ENCODE measurements around the gene IFRD2. TPM values are rescaled to one million over a fixed set of nuclear protein-coding genes. Genes with fewer than 3 reads are reported as not detected.

The IFRD2 gene
- total and polyA plus RNA-seq, 9 of the 15 experiments (the other 6 are each of a cell fraction or from before 2014, with no cell fraction given) = 30.5 to 115 (median 52.8) TPM

GRCh38 chr3:50326182-50326541 lies 33.9 kb upstream of the IFRD2 start:
- ATAC-seq = no peak
- intact Hi-C loops (cut with micrococcal nuclease) = no loop called here
- no TSS peak for BruUV-seq (replicated peaks)
- no peak for DNase-seq (ENCODE audit: extremely low read depth in 1 of 4, low spot score in 3 of 4)
- Histone ChIP-seq H2AFZ (ENCODE audit: low read depth, low read length) (no peak overlapping the region), H3K79me2 (ENCODE audit: control insufficient read depth, insufficient read depth, low read length) (peaks cover 14% of the 10 kb centered on the region), H3K4me1 (replicated peaks in 1 of 2; ENCODE audit: control insufficient read depth in 2 of 2, insufficient read depth in 2 of 2, low read length in 2 of 2) (peaks cover 16 to 40% of the 10 kb centered on the region in 2 experiments; a peak in 4 of 5 replicates), H4K20me1 (replicated peaks; ENCODE audit: control insufficient read depth, insufficient read depth, low read length) (0 out of 2 replicates have a peak, but pooled peaks cover 4% of the 10 kb centered on the region), H3K27me3 (ENCODE audit: control insufficient read depth in 2 of 2, insufficient read depth in 2 of 2, low read length in 2 of 2) (no peaks in the 10 kb centered on the region), H3K4me3 (no peak overlapping the region), H3K27ac (ENCODE audit: extremely low read depth, low read depth, low read length) (no peak overlapping the region), H3K9me1 (ENCODE audit: control insufficient read depth, insufficient read depth, low read length) (no peaks in the 10 kb centered on the region), H3K9me3 (replicated peaks; ENCODE audit: control insufficient read depth, insufficient read depth, low read depth, low read length) (no peaks in the 10 kb centered on the region), H3K36me3 (ENCODE audit: control insufficient read depth, insufficient read depth, low read length) (peaks cover 46% of the 10 kb centered on the region; the same call in 2 of the 3 replicates), H3K4me2 (ENCODE audit: insufficient read depth, low read length) (no peak overlapping the region), H3K9ac (ENCODE audit: insufficient read depth in 1 of 2, low read depth in 2 of 2, low read length in 2 of 2) (no peak overlapping the region)
- CTCF ChIA-PET (ENCODE audit: low intra/inter-chr PET ratio) = no interaction called here
- 85% methylated on average over 6 of the region's 8 CpGs for WGBS (ENCODE audit: insufficient coverage, low coverage, missing lambda C conversion rate)
- no peak for FAIRE-seq
- POLR2A ChIA-PET = interaction anchor here (0.6 kb wide), 2 partner anchors 11 to 39 kb away, joined by 3 read pairs; no protein-coding TSS in a partner anchor
- in situ Hi-C loops (cut with MboI) = no loop called here
- TF ChIP-seq PTBP1 (IDR thresholded peaks at IDR 0.05; ENCODE audit: low read depth, low read length) (no peak), TFAP4 (CRISPR knock-in tag; IDR thresholded peaks at IDR 0.05; ENCODE audit: borderline replicate concordance) (no peak), MBD2 (IDR thresholded peaks at IDR 0.05; ENCODE audit: borderline replicate concordance, low read depth) (no peak), HSF4 (CRISPR knock-in tag; IDR thresholded peaks at IDR 0.05; ENCODE audit: borderline replicate concordance) (no peak), ZBTB40 (IDR thresholded peaks at IDR 0.05) (no peak), ZBTB40 (CRISPR knock-in tag; IDR thresholded peaks at IDR 0.05) (no peak), SRSF7 (optimal IDR thresholded peaks at IDR 0.05; ENCODE audit: low read depth, low read length) (no peak), NKRF (IDR thresholded peaks at IDR 0.05; ENCODE audit: borderline replicate concordance) (no peak), SMARCC2 (IDR thresholded peaks at IDR 0.05; ENCODE audit: low read depth) (no peak), PHF21A (IDR thresholded peaks at IDR 0.05; ENCODE audit: borderline replicate concordance, low read depth) (no peak), MTF1 (CRISPR knock-in tag; IDR thresholded peaks at IDR 0.05; ENCODE audit: borderline replicate concordance) (no peak)
